HG03520 (cell line): ENCODE measurements around the gene MLLT6.

ENCODE experiments used
- ATAC-seq: cut with Tn5 transposase; IDR thresholded peaks from one replicate; pipeline ENCODE4 v1.9.1; 2021; ENCODE audit warnings: mild to moderate bottlenecking, moderate library complexity; ENCODE audit not compliant: unreplicated experiment

Gene MLLT6

DNA sequence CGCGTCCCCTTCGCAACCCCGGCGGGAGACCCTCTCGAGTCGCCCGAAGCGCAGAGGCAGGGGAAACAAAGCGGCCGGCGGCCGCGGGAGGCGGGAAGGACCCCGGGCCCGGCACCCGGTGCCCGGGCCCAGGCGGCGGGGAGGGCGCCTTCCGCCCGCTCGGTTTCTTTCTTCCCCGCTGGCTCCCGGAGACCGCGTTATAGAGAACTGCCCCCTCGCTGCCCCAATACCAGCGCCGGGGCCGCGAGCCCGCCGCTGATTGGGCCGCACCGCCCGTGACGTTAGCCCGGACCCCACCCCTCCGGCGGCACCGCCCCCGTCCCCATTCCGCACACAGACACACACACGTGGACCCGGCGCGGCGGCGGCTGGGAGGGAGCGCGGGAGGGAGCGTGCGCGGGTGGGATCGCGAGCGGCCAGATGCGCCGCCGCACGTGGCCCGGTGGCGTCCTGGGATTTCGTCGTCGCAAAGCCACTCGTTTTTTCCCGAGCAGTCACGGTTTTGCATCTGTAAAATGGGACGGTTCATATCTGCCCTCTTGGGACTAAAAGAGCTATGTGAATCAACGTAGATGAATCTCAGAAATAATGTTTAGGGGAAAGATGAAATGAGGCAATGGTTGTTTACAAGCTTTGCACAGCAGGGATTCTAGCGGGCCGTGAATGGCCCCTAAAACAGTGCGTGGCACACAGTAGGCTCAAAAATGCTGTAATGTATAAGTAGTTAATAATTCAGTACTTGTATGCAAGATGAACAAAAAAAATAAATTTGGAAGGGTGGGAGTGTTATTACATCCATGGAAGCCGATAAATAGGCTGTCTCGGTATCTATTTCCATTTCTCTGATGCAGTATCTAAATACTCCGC, 30.1 kb upstream of the MLLT6 start, which contains the start of gene EPOP:
EPOP (minus strand) TSS at position 209 of the 867 bp plus-strand sequence. CDS start 462 bp downstream, outside the sequence.
- ATAC-seq: peak; percentile 60

DNA sequence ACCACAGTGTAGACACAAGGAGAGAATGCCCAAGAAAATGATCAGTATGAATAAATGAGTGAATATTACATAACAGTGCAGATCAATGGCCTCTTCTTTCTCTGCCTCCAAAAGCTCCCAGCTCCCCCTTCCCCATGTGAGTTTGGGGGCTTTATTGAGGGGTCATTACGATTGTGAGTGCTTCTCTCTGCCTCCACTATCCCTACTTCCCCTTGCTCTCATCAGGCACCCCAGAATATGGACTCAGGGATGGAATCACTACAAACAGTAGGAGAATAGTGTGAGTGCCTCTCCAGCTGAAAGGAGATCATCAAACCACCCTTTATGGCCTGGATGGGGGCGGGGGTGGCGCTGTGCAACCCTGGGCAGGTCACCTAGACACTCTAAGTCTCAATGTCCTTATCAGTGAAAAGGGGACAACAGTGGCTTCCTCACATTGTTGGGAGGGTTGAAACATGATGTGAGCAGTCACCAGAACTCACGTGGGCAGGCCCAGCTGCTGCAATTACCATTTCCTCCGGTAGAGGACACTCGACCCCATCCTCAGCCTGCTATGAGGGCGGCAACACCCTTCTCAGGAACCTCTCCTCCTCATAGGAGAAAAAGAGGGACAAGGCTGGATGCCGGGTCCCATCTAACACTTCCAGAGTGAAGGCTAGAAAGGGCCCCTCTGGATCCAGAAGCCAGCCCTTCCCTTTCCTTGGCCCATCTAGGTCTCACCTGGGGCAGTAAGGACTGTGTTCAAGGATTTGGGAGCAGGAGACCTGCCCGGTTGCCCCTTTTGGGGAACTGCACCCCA, 28.2 kb upstream of the MLLT6 start:
- no peak for ATAC-seq

DNA sequence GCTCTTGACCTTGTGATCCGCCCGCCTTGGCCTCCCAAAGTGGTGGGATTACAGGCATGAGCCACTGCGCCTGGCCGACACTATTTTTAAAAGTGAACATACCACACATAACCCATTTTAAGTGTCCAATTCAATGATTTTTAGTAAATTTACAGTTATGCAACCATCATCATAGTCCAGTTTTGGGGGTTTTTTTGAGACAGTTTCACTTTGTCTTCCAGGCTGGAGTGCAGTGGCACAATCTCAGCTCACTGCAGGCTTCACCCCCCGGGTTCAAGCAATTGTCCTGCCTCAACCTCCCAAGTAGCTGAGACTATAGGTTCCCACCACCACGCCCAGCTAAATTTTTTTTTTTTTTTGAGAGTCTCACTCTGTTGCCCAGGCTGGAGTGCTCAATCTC, 27.3 kb upstream of the MLLT6 start:
- ATAC-seq: no peak

DNA sequence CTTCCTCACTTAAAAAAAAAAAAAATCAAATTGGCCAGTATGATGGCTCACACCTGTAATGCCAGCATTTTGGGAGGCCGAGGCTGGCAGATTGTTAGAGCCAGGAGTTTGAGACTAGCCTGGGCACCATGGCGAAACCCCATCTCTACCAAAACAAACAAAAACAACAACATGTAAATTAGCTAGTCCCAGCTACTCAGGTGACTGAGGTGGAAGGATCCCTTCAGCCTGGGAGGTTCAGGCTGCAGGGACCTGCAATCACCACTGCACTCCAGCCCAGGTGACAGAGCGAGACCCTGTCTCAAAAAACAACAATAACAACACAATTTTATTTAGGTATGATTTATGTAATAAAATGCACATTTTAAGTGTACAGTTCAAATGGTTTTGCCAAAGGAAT, 24.0 kb upstream of the MLLT6 start:
- no peak for ATAC-seq

DNA sequence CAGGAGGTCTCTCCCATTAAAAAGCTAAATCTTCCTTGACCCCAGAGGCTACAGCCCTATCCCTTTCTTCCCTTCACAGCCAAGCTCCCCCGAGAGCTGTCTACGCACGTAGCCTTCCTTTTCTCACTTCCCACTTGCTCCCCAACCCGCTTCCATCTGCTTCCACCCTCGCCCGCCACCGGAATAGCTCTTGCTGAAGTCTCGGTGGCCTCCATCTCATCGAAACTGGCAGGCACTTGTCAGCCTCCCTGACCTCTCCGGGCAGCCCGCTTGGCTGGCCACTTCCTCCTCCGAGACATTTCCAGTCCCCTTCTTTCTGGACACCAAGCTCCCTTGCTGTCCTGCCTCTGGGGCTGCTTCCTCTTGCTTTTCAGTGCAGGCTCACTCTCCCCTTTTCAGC, 19.6 kb upstream of the MLLT6 start:
- no peak for ATAC-seq

DNA sequence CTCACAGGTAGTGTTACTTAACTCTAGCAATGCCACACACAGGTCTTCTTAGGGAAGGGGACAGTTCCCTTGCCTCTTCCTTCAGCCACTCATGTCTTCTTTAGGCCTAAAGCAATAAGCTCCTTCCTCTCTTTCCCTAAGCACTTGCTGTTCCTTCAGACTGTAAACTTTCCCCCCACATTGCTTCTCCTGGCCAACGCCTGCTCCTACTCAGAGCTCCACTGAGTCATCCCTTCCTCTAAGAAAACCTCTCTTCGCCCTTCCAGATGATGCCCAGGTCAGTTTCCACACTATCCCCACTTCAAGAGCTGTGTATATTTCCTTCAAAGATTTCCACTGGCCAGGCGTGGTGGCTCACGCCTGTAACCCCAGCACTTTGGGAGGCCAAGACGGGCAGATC, 17.8 kb upstream of the MLLT6 start:
- no peak for ATAC-seq

DNA sequence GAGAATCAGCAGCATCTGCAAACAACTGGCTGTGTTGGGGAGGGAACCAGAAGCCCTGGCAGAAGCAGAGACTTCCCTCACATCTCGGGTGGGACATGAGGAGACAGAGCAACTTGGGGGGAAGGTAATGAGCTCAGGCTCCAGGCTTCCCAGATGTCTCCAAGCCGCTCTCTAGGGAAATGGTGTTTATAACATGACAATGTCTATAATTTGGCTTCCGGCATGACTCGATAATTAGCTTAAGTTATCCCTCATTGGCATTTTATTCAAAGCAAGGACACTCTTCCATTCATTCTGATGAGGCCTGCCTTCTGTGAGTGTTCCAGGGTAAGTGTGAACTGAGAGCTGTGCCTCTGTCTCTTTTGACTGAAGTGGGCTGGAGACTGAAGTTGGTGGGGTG, 14.7 kb upstream of the MLLT6 start:
- no peak for ATAC-seq

DNA sequence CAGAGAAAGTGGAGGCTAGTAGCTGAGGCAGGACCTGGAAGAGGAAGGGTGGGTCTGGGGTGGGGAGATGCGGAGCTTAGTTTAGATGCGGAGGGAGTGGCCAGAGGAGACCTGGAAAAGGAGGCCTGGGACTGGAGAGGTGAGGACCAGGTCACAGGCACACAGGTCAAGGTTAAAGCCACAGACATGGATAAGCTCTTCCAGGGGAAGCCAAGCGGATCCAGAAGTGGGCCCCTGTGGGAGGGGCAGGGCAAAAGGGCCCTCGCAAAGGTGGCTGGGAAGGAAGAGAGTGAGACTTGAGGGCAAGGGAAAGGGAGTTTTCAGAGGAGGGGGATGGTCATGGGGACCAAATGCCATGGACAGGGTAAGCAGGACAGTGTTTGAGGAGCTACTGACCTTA, 13.9 kb upstream of the MLLT6 start:
- ATAC-seq: no peak

DNA sequence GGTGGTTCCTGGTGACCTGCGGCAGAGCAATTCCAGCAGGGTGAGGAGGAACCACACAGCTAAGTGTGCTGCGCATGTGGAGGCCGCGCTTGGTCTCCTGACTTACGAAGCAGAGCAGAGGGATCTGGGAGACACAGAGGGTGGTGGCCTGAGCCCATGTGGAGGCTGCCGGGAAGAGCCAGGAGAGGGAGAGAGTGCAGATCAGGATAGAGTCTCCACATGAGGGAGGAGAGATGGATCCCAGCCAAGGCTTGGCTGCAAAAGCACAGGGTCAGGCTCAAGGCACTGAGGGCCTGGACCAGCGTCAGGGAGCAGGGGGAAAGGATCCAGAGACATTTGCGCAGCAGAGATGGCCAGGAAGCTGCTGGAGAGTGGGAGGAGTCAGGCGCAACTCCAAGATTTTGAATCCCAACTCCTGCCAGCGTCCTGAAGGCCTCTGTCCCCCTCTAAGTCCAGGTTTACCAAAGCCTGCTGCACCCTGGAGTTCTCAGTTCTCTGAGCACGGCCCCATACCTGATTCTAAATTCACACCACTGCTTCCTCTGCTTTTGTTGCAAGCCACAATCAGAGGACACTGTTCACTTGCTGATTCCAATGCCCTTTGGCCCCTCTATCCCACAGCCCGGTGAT, 11.3 kb upstream of the MLLT6 start:
- ATAC-seq: no peak

DNA sequence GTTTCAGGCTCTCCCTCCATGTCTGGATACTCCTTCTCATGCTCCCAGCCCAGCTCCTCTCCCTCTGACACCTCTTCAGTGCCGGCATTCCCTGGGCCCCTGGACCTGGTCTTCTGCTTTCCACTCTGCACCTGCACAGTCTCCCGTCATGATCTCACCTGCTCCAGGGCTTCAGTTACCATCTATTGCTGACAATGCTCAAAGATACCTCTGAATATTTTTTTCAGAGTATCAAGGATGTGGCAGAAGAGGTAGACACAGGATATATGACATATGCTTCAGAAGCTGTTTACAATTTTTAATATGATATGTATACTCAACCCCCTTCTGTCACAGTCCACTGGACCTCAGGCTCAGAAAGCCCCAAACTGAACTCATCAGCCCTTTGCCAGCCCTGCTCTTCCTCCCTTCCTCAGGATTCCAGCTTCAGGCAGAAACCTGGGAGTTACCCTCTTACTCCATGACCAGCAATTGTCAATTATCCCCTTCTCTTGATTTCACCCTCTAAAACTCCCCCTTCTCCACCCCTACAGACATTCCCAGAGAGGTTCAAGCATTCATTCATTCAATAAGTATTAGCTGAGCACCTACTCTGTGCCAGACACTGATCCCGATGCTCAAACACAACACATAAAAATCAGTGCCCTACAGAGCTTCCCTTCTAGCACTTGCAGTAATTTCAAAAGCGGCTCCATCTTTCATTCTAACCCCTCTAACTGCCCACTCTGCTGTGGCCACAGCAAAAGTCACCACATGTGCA, 7.8 kb upstream of the MLLT6 start:
- ATAC-seq: no peak

DNA sequence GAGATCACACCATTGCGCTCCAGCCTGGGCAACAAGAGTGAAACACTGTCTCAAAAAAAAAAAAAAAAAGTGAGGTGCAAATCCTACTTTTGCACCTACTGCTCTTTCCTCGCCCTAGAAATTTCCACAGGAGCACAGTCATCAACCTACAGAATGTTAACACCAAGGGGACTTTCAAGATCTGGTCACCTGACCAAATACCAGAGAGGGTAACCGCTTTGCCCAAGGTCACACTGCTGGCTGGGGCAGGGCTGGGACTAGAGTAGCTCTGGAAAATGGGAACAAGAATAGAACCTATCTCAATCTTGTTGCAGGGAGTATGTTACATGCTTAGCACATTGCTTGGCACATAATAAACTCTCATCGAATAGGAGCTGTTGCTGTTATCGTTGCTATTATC, 6.3 kb upstream of the MLLT6 start:
- no peak for ATAC-seq

DNA sequence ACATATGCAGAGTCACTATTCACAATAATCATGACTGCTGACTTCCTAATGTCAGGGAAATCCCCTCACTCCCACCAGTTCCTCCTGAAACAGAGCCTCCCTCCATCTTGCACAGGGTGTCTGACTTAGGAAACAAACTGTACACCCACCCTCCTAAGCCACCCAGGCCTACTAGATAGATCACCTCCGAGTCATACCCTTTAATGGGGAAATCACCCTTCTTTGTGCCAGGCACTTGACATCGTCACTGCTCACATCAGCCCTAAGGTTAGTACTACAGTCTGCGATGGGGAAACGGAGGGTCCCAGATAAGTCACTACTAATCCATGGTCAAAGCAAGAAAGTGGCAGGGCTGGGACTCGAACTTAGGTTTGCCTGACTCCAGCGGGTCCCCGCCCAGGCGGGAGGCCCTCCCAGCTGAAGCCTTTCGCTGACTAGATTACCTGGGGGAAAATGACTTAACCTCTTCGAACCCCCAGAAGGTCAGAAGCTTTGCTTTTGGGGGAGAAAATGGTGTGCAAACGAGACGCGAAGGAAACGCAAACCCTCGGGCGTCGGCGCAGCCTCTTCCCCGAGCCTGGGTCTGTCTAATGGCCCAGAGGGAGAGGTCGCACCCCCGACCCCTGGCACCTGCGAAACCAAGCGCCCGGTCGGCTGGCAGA, 3.4 kb upstream of the MLLT6 start:
- ATAC-seq: no peak

DNA sequence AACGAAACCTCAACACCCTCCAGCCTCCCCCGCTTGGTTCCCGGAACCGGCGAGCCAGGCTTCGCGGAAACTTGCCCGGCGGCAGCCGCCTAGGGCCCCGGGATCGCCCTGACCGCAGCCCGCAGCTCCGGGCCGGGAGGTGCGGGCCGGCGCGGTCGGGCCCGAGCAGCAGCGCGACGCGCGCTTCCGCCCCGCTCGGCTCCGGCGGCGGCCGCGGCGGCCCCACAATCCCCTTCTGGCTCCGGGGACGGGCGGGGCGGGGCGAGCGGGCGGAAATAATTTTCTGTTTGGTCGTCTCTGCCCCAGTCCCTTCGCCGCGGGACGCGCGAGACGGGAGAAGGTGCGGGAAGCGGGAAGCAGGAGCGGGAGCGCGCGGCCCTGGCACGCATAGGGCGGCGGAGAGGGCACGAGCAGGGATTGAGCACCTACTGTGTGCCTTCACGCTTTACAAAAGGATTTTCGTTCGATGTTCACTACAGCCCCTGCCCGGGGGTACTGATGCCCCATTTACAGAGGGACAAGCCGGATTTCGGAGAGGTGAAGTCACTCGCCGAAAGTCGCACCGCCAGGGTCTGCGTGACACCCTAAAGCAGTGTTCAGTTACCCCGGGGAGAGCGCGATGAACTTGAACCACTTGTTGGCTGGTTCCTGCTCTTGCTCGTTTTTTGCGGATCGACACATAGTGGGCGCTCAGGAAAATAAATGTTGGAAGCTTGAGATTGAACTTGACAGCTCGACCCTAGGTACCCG, 2.7 kb upstream of the MLLT6 start:
- no peak for ATAC-seq

DNA sequence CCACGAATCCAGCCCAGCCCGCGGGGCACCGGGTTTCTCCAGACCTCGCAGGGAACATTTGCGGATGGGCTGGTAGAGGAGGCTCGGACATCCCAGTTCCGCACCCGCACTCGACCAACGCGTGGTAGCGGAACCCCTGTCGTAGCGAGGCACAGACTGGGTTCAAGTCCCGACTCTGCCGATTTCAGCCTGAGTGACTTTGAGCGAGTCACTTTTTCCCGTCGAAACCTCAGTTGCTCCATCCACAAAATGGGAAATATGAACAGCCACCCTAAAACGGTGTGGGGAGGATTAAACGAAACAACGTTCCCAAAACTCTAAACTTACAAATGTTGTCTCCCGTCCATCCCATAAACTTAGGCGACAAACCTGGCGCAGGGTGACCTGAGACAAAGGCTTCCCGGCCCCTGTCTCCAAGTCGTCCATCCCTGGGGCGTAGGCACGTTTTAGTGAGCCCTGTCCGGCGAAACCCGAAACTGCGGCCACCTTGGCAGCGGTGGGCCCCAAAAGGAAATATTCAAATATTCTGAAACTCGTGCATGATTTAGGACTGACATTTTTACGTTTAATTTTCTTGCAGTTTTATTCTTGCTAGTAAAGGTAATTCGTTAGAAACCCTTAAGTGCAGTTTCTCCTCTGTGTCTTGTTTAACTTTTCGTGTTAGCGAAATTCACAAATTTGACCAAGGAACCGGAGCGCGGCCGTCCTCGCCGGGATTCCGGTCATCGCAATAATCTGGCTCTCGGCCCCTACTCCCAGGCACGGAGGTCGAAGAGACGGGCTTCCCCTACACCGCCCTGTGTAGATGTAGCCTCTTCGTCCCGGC, 1.9 kb upstream of the MLLT6 start:
- ATAC-seq: no peak

DNA sequence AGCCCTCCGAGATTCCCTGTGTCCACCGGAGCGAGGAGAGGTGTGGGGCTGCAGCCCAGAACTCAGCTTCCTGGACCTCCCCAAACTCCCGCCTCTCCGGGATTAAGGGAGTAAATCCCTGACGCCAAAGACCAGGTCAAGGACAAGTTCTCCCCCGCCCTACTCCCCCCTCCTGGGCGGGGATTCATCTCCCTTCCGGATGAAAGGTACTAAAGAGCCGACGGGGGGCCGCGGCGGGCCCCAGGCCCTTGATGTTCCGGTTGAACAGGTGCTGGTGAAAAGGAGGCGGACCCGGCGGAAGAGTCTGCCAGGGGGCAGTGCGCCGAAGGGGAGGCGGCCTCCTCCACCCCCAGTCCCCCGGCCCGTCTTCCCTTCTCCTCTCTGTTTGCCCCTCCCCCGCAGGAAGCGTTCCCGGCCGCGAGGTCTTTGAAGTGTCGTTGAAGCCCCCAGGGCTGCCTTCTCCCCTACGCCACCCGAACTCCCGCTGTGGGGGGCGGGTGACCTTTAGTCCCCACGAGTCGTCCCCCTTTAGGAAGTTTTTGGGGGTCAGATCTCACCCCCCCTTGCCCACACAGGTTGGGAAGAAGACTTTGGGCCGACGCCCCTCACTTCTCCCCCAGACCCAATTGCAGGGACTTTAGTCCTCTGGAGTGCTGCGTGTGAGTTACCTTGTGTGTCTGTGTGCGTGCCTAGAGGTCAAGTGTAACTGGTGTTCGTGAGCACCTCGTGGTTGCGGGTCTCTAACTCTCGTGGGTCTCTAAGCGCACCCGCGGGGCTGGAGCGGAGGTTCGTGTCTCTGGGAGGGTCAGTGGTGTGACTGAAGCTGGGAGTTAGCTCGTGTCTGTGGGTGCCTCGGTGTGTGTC, 1.1 kb upstream of the MLLT6 start:
- ATAC-seq: no peak

DNA sequence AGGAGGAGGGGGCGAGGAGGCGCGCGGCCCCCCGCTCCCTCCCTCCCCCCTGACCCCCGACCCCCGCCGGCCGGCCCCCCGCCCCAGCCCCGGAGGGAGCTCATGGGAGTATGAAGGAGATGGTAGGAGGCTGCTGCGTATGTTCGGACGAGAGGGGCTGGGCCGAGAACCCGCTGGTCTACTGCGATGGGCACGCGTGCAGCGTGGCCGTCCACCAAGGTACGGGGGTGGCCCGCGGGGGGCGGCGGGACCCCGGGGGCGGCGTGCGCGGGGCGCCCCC, 390 bp downstream of the MLLT6 start:
- ATAC-seq: no peak

DNA sequence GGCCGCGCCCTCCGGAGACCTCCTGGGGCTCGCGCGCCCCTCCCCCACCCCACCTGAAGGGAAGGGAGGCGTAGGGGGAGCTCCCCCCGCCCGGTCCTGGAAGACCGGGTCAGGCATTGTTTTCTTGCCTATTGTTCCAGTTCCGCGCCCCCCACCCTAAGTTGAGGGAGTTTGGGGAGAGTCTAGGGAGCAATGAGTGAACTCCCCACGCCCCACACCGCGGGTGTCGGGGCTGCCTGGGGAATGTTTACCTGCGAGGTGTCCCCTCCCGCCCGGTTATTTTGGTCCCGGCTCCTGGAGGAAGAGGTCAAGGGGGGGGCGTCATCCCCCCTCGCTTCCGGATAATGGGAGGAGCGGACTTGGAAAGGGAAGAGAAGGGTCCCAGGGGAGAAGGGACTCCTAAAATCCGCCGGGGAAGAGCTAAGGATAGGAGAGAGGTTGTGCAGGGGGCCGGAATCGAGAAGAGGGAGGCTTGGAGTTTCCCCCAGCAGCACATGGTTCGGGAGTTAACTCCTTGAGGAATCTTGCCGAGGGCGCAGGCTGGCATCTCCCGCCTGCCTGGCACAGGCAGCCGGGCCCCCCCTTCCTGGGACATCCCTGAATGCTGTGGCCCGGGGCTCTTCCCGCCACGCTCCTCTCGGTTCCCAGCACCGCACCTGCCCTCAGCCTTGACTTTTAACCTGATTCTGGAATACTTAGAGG, 881 bp downstream of the MLLT6 start:
- ATAC-seq: no peak
